Kidney epithelial cell (primary cell): ENCODE data around the gene TMED6. TPM values are rescaled to one million over a fixed set of nuclear protein-coding genes. Genes with fewer than 3 reads are reported as not detected.

Source experiments
- DNase-seq: peaks from one replicate; pipeline ENCODE4 v3.0.0-alpha.2; 2010; ENCODE audit warnings: low read depth
- H3K27me3 ChIP-seq: 2 replicates; pipeline ENCODE4 v1.6.0; 2011; ENCODE audit warnings: low read length; ENCODE audit not compliant: control insufficient read depth, insufficient read depth
- H3K36me3 ChIP-seq: 2 replicates; pipeline ENCODE4 v1.5.1; 2011; ENCODE audit warnings: low read length; ENCODE audit not compliant: control insufficient read depth, insufficient read depth
- H3K4me3 ChIP-seq: 2 replicates; pipeline ENCODE4 v1.5.1; 2011; ENCODE audit warnings: low read depth, mild to moderate bottlenecking, control low read depth, low read length
- total RNA-seq: library from RNA; depleted of rRNA; stranded (reverse); fragments of >200 nt; gene quantifications from 2 replicates; pipeline ENCODE4 v1.2.3, GENCODE V29; 2015
- TF ChIP-seq, protein P1 (sequence below): IDR thresholded peaks from 2 replicates; pipeline ENCODE4 v1.5.1; 2011; ENCODE audit warnings: mild to moderate bottlenecking, moderate library complexity, low read length, control low read depth, inconsistent platforms; ENCODE audit not compliant: insufficient read depth, poor library complexity, severe bottlenecking

Gene TMED6
- total RNA-seq, 1 donor from 2014 or later, result not detected

DNA sequence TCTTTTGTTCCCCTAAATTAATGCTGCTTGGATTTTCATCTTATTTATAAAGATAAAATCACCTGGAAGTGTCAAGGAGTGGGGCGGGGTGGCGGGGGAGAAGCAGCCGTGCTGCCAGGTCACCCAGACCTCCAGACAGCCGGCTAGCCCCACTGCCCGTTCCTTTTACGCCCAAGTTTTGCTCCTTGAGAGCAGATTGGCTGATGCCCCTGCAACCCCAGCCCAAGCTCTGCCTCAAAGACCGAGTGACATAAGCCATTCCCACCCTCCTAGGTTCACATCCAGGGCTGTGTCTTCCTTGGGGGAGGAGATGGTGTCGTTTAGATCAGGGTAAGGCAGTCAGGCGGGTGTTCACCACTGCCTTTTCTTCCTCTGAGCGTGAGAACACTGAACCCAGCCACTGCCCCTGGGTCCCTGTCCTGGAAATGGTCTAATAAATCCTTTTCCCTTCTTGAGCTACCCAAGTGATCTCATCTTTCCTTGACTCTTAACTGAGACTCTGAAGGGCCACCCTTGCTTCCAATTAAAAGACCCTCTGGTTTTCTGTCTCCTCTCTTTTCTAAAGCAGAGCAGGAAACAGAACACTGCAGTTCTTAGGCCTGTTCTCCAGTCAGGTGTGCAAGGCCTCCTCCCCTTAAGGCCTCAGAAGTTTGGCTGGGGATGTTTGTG is 26.9 kb downstream of the TMED6 start:
- H3K36me3 ChIP-seq, result peaks cover 13% of the 10 kb centered on the region
- no peak overlapping the region for H3K4me3 ChIP-seq

GRCh38 chr16:69324013-69324531 is 27.5 kb downstream of the TMED6 start:
- TF ChIP-seq, protein P1, sequence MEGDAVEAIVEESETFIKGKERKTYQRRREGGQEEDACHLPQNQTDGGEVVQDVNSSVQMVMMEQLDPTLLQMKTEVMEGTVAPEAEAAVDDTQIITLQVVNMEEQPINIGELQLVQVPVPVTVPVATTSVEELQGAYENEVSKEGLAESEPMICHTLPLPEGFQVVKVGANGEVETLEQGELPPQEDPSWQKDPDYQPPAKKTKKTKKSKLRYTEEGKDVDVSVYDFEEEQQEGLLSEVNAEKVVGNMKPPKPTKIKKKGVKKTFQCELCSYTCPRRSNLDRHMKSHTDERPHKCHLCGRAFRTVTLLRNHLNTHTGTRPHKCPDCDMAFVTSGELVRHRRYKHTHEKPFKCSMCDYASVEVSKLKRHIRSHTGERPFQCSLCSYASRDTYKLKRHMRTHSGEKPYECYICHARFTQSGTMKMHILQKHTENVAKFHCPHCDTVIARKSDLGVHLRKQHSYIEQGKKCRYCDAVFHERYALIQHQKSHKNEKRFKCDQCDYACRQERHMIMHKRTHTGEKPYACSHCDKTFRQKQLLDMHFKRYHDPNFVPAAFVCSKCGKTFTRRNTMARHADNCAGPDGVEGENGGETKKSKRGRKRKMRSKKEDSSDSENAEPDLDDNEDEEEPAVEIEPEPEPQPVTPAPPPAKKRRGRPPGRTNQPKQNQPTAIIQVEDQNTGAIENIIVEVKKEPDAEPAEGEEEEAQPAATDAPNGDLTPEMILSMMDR, result no peak
- Histone ChIP-seq H3K27me3 (no peaks in the 10 kb centered on the region), H3K36me3 (peaks cover 13% of the 10 kb centered on the region), H3K4me3 (no peak overlapping the region)
- no peak for DNase-seq

More for the DNA sequence above, 26.9 kb downstream of the TMED6 start:
- TF ChIP-seq, protein P1, result no peak
- no peaks in the 10 kb centered on the region for H3K27me3 ChIP-seq
- DNase-seq, result no peak

- peaks cover 13% of the 10 kb centered on the region for H3K36me3 ChIP-seq
- DNase-seq, result no peak
- no peaks in the 10 kb centered on the region for H3K27me3 ChIP-seq
- TF ChIP-seq, protein P1, result no peak
- no peak overlapping the region for H3K4me3 ChIP-seq
These were observed 28.2 kb downstream of the TMED6 start for GRCh38 chr16:69323415-69323814.

- DNase-seq, result no peak
- no peaks in the 10 kb centered on the region for H3K27me3 ChIP-seq
- H3K36me3 ChIP-seq, result peaks cover 12% of the 10 kb centered on the region
- no peak overlapping the region for H3K4me3 ChIP-seq
- TF ChIP-seq, protein P1, result no peak
These were observed 29.2 kb downstream of the TMED6 start for GRCh38 chr16:69322343-69322742.

DNA sequence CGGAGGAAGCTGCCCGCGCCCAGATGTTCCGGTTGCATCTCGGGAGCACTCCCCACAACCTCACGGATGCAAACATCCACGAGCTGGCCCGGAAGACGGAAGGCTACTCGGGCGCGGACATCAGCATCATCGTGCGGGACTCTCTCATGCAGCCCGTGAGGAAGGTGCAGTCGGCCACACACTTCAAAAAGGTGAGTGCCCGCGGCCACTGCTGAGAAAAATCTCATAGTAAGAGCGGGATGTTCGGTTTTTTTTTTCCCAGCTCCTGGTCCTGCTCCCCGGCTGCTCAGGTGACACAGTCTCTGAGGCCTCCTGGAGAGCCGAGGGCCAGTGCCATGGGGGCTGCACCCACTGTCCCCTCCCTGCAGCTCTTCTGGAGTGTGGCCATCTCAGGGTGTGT is 30.5 kb downstream of the TMED6 start:
- Histone ChIP-seq H3K4me3 (no peak overlapping the region), H3K27me3 (no peaks in the 10 kb centered on the region), H3K36me3 (peaks cover 12% of the 10 kb centered on the region)
- DNase-seq, result no peak
- TF ChIP-seq, protein P1, result no peak

DNA sequence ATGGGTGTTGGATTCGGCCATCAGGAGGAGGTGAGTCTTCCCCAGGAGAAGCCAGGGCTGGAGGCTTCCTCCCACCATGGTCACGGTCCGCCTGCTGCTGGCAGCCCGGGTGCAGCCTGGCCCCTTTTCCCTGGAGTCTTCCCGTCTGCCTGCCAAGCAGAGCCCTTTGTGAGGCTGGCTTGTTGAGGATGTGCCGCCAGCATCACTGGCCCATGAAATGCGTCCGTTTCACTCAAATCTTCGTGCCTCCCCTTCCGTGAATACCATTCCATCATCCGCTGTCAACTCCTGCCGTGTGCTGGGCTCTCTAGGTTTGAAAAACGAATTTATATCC is 30.9 kb downstream of the TMED6 start:
- TF ChIP-seq, protein P1, result no peak
- peaks cover 12% of the 10 kb centered on the region for H3K36me3 ChIP-seq
- no peak for DNase-seq
- H3K4me3 ChIP-seq, result no peak overlapping the region
- no peaks in the 10 kb centered on the region for H3K27me3 ChIP-seq
